Right renal cortex interstitium (tissue), 3 donors: ENCODE results near the gene PACRG. TPM values are rescaled to one million over a fixed set of nuclear protein-coding genes. Genes with fewer than 3 reads are reported as not detected.
A peak's percentile ranks its signal among the peaks of the same experiment; 100 is the strongest.

ENCODE experiments used
- DNase-seq, 3 donors: peaks; one replicate each; pipeline ENCODE4 v3.0.0-alpha.2; 2013; ENCODE audit warnings: low read depth in 3 of 3, low spot score in 2 of 3
- polyA plus RNA-seq, 3 donors: library from polyadenylated mRNA; unstranded; fragments of 120-200 nt; gene quantifications; one replicate each; pipeline ENCODE4 v1.2.1, GENCODE V29; 2013; ENCODE audit not compliant: insufficient read length in 3 of 3

Gene PACRG
- polyA plus RNA-seq, 3 donors = 14.0 to 20.8 (median 20.7) TPM

- DNase-seq = no peak
These were observed 18.3 kb upstream of the PACRG start for GRCh38 chr6:162709431-162709830.

- DNase-seq = no peak
These were observed 17.4 kb upstream of the PACRG start for GRCh38 chr6:162710419-162710818.

- DNase-seq = no peak
These were observed 16.8 kb upstream of the PACRG start for GRCh38 chr6:162710936-162711335.

GRCh38 chr6:162711376-162711775 lies 16.4 kb upstream of the PACRG start:
- DNase-seq = no peak

- no peak for DNase-seq
These were observed 15.1 kb upstream of the PACRG start for GRCh38 chr6:162712694-162713093.

- no peak for DNase-seq
These were observed 13.6 kb upstream of the PACRG start for GRCh38 chr6:162713974-162714780.

GRCh38 chr6:162715601-162716000 lies 12.2 kb upstream of the PACRG start:
- no peak for DNase-seq

GRCh38 chr6:162719528-162719927 lies 8.2 kb upstream of the PACRG start:
- DNase-seq = no peak

GRCh38 chr6:162721404-162721687 lies 6.4 kb upstream of the PACRG start:
- no peak for DNase-seq

GRCh38 chr6:162722226-162722625 lies 5.5 kb upstream of the PACRG start:
- no peak for DNase-seq

GRCh38 chr6:162722633-162723032 lies 5.1 kb upstream of the PACRG start:
- no peak for DNase-seq

- DNase-seq = no peak
These were observed 840 bp upstream of the PACRG start for GRCh38 chr6:162726947-162727321.

- DNase-seq = peak in 2 of 3 donors; percentile 15 to 39
These were observed 423 bp downstream of the PACRG start for GRCh38 chr6:162728197-162728596.

GRCh38 chr6:162728706-162729105 lies 932 bp downstream of the PACRG start:
- no peak for DNase-seq

GRCh38 chr6:162730502-162730901 lies 2.7 kb downstream of the PACRG start:
- no peak for DNase-seq

GRCh38 chr6:162733489-162733888 lies 5.7 kb downstream of the PACRG start:
- no peak for DNase-seq

GRCh38 chr6:162736961-162737360 lies 9.2 kb downstream of the PACRG start:
- DNase-seq = no peak

- no peak for DNase-seq
These were observed 23.0 kb downstream of the PACRG start for GRCh38 chr6:162750776-162751175.

- DNase-seq = no peak
These were observed 23.6 kb downstream of the PACRG start for GRCh38 chr6:162751211-162751859.

- no peak for DNase-seq
These were observed 26.0 kb downstream of the PACRG start for GRCh38 chr6:162753775-162754174.

- DNase-seq = no peak
These were observed 42.4 kb downstream of the PACRG start for GRCh38 chr6:162770136-162770535.

GRCh38 chr6:162770955-162771354 lies 43.2 kb downstream of the PACRG start:
- DNase-seq = no peak

- DNase-seq = no peak
These were observed 44.7 kb downstream of the PACRG start for GRCh38 chr6:162772466-162772865.
